ENCODE data around the gene BNIPL. TPM values are rescaled to one million over a fixed set of nuclear protein-coding genes. Genes with fewer than 3 reads are reported as not detected.

The BNIPL gene
- total RNA-seq, 2 experiments from 2014 or later: 0.54 to 1.4 TPM

DNA sequence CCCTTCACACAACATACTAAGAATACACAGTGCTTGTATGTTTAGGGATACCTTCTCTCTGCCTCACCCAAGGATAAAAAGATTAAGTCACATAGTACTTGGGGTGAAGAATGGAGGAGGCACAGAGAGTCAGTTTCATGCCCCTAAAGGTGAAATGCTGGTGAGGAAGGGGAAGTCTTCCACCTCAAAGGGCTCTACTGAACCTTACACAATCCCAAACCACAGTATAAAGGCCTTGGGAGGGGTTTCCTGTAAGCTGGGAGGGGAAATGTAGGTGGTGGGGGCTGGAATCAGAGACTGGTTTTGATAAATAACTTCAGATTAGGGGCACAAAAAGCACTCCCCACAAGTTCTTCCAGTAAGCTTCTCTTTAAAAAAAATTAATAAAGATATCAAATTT, 33.2 kb upstream of the BNIPL start:
- CTCF ChIA-PET: interaction anchor here (1.2 to 5.4 kb wide), 3 partner anchors 7 to 24 kb away, joined by 3 to 78 read pairs (median 7); no protein-coding TSS in a partner anchor
- peaks cover 2% of the 10 kb centered on the region for H3K36me3 Mint-ChIP-seq (ENCODE audit: low read depth)
- no peak for ATAC-seq
- no peaks in the 10 kb centered on the region for H3K27me3 Mint-ChIP-seq
- POLR2A ChIA-PET: no interaction called here
- H3K4me3 Mint-ChIP-seq: peak overlapping the region; percentile 12
- H3K4me1 Mint-ChIP-seq (ENCODE audit: low read depth): peaks cover 72% of the 10 kb centered on the region
- DNase-seq: no peak
- TF ChIP-seq, protein P1, sequence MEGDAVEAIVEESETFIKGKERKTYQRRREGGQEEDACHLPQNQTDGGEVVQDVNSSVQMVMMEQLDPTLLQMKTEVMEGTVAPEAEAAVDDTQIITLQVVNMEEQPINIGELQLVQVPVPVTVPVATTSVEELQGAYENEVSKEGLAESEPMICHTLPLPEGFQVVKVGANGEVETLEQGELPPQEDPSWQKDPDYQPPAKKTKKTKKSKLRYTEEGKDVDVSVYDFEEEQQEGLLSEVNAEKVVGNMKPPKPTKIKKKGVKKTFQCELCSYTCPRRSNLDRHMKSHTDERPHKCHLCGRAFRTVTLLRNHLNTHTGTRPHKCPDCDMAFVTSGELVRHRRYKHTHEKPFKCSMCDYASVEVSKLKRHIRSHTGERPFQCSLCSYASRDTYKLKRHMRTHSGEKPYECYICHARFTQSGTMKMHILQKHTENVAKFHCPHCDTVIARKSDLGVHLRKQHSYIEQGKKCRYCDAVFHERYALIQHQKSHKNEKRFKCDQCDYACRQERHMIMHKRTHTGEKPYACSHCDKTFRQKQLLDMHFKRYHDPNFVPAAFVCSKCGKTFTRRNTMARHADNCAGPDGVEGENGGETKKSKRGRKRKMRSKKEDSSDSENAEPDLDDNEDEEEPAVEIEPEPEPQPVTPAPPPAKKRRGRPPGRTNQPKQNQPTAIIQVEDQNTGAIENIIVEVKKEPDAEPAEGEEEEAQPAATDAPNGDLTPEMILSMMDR (IDR thresholded peaks at IDR 0.05): no peak
- H3K9me3 Mint-ChIP-seq: no peaks in the 10 kb centered on the region
- intact Hi-C loops (cut with micrococcal nuclease): no loop called here
- peak overlapping the region; percentile 42 for H3K27ac Mint-ChIP-seq

DNA sequence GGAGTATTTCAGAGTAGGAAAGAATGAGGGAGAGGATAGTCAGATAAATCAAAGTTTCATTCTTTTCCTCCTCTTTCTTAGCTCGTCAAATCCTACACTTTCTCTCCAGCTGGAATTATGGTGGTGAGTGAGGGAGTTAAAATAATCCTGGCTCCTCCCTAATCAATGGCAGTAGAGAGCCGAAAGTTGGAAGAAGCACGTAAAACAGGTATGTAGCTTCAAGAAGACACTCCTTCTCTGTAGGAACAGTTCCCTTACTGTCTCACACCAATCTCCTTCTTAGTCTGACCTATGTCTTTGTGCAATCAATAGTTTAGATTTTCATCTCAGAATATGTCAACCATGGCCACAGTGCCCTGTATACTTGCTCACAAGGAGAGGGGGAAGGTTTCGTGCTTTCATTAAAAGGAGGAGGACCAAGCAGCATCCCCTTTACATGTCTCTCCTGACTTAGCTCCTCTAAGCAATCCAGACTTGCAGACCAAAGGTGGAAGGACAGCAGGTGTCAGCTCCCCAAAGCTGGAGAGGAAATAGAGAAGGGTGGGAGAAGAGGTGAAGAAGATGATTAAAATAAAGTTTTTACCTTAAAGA, 30.6 kb upstream of the BNIPL start:
- DNase-seq (no peak), ATAC-seq (no peak)
- peaks cover 76% of the 10 kb centered on the region for H3K4me1 Mint-ChIP-seq (ENCODE audit: low read depth)
- ChIA-PET CTCF (interaction anchor here (0.8 to 5.4 kb wide), 21 partner anchors 10 to 446 kb away, joined by 3 to 78 read pairs (median 4); partner anchors contain the start of genes GABPB2, MLLT11 and TNFAIP8L2), POLR2A (interaction anchor here (0.6 to 2.0 kb wide), 14 partner anchors 9 to 739 kb away, joined by 3 to 12 read pairs (median 3); partner anchors contain the start of gene ANXA9)
- no peaks in the 10 kb centered on the region for H3K27me3 Mint-ChIP-seq
- H3K9me3 Mint-ChIP-seq: no peaks in the 10 kb centered on the region
- peaks cover 5% of the 10 kb centered on the region for H3K36me3 Mint-ChIP-seq (ENCODE audit: low read depth)
- TF ChIP-seq, protein P1 (IDR thresholded peaks at IDR 0.05): no peak
- peak overlapping the region; percentile 98 for H3K27ac Mint-ChIP-seq
- peak overlapping the region; percentile 98 for H3K4me3 Mint-ChIP-seq
- intact Hi-C loops (cut with micrococcal nuclease): loop anchor here (5.0 kb wide), 1 partner anchor 151 kb away; the partner anchor contains the start of gene TNFAIP8L2

DNA sequence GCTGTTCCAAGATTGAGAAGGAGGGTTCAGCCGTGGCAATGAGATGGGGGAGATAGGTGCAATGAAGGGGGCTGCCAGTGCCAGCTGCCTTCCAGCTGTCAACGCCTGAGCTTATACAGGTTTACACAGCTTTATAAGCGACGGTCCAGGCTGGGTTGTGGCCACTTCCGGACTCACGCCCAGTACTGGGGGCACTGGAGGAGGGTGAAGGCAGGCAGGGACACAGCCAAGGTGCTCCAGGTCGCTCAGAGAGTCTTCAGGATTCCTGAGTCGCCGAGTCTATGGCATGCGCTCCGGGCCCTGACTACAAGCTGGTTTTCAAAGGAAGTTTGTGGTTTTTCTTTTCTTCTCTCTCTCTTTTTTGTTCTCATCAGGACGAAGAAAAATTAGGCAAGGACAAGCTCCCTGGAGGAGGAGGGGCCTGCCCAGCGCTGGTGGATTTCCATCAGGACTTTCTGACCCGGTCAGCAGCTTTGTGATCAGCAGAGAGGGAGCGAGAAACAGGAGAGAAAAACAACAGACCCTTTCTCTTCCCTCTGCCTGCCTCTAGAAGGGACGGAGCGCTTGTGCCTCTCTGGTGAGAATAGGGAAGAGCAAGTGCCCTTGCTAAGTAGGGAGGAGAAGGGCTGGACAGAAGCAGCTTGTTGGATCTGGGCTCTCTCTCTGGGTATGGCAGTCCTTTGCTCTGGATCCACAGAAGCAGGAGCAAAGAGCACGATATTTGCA, 29.9 kb upstream of the BNIPL start, which contains the start of gene MINDY1:
TSS of gene MINDY1 (minus strand) at position 576 of the 726 bp plus-strand sequence. CDS start 4,285 bp downstream, outside the sequence.
- intact Hi-C loops (cut with micrococcal nuclease): loop anchor here (5.0 kb wide), 1 partner anchor 151 kb away; the partner anchor contains the start of gene TNFAIP8L2
- H3K9me3 Mint-ChIP-seq: no peaks in the 10 kb centered on the region
- ChIA-PET CTCF (interaction anchor here (0.8 to 5.4 kb wide), 19 partner anchors 11 to 446 kb away, joined by 3 to 78 read pairs (median 5); partner anchors contain the start of genes GABPB2 and TNFAIP8L2), POLR2A (interaction anchor here (0.6 to 2.0 kb wide), 16 partner anchors 9 to 740 kb away, joined by 3 to 12 read pairs (median 3); partner anchors contain the start of gene ANXA9)
- peak; percentile 47 for DNase-seq
- TF ChIP-seq, protein P1 (IDR thresholded peaks at IDR 0.05): no peak
- no peaks in the 10 kb centered on the region for H3K27me3 Mint-ChIP-seq
- peak within 1 kb of the TSS; percentile 98 for H3K4me3 Mint-ChIP-seq
- H3K36me3 Mint-ChIP-seq (ENCODE audit: low read depth): peaks cover 3% of the 10 kb centered on the region
- ATAC-seq: peak; percentile 35
- peaks cover 80% of the 10 kb centered on the region for H3K4me1 Mint-ChIP-seq (ENCODE audit: low read depth)
- peak within 1 kb of the TSS; percentile 98 for H3K27ac Mint-ChIP-seq

DNA sequence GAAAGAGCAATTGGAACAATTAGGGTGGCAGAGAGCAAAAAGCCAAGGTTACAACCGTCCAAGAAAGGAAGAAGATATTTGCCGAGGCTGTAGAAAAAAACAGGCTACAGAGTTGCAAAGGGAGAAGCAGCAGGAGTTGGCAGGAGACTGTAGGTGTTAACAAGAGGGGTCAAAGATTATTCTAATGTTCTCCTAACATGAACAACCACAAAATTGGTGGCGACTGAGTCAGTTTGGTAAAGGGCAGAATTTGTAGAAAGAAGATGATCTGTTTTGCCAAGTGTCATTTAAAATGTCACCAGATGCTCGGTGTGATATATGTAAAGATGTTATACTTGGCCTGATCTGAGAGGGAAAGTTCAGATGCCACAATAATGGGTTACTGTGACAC, 28.5 kb upstream of the BNIPL start:
- peaks cover 73% of the 10 kb centered on the region for H3K4me1 Mint-ChIP-seq (ENCODE audit: low read depth)
- H3K36me3 Mint-ChIP-seq (ENCODE audit: low read depth): peaks cover 3% of the 10 kb centered on the region
- TF ChIP-seq, protein P1 (IDR thresholded peaks at IDR 0.05): no peak
- H3K4me3 Mint-ChIP-seq: peak overlapping the region; percentile 98
- H3K27ac Mint-ChIP-seq: peak overlapping the region; percentile 98
- no peak for ATAC-seq
- H3K27me3 Mint-ChIP-seq: no peaks in the 10 kb centered on the region
- DNase-seq: no peak
- ChIA-PET CTCF (interaction anchor here (2.0 to 5.4 kb wide), 2 partner anchors 12 to 393 kb away, joined by 4 to 78 read pairs; no protein-coding TSS in a partner anchor), POLR2A (no interaction called here)
- no peaks in the 10 kb centered on the region for H3K9me3 Mint-ChIP-seq
- intact Hi-C loops (cut with micrococcal nuclease): loop anchor here (5.0 kb wide), 1 partner anchor 149 kb away; the partner anchor contains the start of gene TNFAIP8L2

Data from activated CD8-positive, alpha-beta T cell treated with anti-CD3 and anti-CD28 coated beads for 36 hours (primary cell).